NCI-H446 (cell line): Measurements from ENCODE around the gene EIF4E2.
"Not testable (repeated sequence)": the region's sequence is repeated elsewhere in the genome, so short reads cannot be mapped to it uniquely, and the experiment has no call there.

ENCODE experiments used
- DNase-seq, 2 experiments: peaks; one replicate each; lab custom pipeline; 2025; lab: John Stamatoyannopoulos, UW

The EIF4E2 gene

DNA sequence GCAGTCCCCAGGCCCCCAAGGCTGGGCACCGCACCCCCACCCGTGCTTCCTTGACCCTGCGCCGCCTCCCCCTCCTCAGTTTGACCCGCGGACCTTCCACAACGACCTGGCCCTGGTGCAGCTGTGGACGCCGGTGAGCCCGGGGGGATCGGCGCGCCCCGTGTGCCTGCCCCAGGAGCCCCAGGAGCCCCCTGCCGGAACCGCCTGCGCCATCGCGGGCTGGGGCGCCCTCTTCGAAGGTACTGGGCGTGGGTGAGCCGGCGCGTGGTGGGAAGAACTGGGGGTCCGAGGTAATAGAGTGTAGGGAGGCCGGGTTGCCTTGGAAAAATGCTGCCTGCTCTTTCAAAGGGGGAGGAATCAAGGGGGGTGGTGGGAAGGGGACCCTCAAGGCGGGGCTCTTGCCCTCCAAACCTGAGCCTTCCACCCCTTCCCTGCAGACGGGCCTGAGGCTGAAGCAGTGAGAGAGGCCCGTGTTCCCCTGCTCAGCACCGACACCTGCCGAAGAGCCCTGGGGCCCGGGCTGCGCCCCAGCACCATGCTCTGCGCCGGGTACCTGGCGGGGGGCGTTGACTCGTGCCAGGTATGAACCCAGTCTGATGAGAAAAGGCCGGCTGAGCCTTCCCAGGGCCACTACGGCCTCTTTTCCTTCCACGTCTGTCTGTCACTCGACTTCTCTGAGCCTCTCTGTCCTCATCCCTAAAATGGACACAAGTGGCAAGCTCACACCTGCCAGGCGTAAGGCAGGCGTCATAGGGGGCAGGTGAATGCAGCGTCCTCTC lies 27.7 kb upstream of the EIF4E2 start:
- DNase-seq = no peak

DNA sequence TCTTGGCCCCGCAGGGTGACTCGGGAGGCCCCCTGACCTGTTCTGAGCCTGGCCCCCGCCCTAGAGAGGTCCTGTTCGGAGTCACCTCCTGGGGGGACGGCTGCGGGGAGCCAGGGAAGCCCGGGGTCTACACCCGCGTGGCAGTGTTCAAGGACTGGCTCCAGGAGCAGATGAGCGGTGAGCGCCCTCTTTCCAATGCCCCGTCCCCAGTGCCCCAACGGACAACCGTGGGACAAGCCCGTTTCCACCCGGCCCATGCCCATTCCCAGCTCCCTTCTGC lies 27.1 kb upstream of the EIF4E2 start:
- DNase-seq = no peak

DNA sequence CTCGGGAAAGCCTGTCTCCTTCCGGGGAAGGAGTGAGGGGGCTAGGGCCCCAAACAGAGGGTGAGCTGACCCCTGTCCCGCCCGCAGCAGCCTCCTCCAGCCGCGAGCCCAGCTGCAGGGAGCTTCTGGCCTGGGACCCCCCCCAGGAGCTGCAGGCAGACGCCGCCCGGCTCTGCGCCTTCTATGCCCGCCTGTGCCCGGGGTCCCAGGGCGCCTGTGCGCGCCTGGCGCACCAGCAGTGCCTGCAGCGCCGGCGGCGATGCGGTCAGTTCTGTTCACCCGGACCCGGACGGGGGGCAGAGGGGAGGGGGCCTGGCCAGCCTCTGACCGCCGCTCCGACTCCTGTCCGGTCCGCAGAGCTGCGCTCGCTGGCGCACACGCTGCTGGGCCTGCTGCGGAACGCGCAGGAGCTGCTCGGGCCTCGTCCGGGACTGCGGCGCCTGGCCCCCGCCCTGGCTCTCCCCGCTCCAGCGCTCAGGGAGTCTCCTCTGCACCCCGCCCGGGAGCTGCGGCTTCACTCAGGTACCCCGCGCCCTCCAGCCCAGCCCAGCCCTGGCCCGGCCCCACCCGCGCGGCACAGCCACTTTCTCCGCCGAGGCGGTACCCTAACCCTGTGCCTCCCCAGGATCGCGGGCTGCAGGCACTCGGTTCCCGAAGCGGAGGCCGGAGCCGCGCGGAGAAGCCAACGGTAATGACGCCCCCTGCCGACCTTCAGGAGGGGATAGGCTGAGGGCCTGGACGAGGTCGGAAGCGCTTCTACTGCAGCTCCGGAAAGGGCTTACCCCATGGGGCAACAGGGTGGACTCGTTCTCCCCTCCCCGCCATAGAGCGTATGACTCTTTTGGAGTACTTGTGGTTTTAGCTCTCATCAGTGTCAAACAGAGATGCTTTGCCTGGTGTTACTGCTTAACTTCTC lies 26.5 kb upstream of the EIF4E2 start:
- no peak for DNase-seq

DNA sequence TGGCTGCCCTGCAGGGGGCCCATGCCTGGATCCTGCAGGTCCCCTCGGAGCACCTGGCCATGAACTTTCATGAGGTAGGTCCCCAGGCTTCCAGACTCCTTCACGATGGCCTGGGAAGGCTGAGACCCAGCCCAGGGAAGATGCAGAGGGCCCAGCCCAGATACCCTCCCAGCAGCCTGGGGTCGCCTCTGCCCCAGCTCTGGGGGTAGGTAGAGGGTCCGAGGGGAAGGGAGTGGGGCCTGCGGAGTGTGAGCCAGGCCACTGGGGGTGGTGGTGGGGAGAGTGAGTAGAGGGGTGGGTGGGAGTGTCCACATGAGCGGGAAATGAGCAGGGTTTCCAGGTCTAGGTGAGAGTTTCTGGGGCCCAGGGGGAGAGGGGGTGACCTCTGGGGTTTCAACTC lies 25.7 kb upstream of the EIF4E2 start:
- DNase-seq = no peak

DNA sequence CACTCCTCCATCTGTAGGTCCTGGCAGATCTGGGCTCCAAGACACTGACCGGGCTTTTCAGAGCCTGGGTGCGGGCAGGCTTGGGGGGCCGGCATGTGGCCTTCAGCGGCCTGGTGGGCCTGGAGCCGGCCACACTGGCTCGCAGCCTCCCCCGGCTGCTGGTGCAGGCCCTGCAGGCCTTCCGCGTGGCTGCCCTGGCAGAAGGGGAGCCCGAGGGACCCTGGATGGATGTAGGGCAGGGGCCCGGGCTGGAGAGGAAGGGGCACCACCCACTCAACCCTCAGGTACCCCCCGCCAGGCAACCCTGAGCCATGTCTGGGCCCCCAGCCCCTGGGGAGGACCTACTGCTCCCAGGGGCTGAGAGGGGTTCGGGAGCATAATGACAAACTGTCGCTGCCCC lies 25.3 kb upstream of the EIF4E2 start:
- DNase-seq = no peak

DNA sequence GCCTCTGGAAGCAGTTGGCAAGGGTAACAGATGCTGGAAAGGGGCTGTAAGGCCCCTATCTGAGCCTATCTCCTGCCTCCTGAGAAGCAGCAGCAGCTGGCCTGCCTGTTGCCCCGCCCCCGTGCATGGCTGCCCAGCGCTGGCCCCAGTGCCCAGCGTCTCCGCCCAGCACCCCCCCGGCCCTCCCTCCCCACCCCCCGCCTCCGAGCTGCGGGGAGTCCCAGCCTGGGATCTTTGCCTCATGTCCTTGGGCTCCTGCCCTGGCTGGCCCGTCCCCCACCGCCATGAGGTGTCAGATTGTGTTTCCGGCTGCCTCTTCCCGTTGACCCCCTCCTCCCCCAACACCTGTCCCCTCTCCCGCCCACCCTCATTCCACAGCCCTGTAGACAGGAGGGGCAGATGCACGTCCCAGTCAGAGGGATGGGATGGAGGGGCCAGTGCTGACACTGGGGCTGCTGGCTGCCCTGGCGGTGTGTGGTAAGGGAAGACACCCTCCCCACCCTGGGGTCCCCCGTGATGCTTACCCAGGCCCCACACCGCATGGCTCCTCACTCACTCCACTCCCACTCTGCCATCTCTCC lies 24.6 kb upstream of the EIF4E2 start, which contains the start of gene CHRND:
Gene CHRND, plus strand, starts transcription at position 370 of the 581 bp plus-strand sequence. Its CDS starts 56 bp downstream, at position 426.
- DNase-seq = no peak

DNA sequence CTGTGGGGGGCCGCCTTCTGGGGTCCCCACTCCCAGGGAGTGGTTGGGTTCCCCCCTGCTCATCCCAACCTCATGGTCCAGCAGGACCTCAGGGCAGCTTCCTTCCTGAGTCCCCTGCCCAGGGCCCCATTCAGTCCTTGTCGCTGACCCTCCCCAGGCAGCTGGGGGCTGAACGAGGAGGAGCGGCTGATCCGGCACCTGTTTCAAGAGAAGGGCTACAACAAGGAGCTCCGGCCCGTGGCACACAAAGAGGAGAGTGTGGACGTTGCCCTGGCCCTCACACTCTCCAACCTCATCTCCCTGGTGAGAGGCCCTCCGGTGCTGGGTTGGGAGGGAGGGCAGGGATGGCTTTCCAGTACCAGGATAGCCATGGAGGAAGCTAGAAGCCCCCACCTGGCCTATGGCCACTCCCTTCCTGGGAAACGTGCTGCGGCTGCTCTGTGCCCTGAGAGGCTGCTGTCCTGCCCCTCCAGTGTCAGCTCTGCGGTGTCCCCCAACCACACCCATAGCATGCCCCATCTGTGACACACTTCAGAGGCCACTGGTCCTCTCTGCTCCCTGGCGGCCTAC lies 24.0 kb upstream of the EIF4E2 start:
- no peak for DNase-seq

DNA sequence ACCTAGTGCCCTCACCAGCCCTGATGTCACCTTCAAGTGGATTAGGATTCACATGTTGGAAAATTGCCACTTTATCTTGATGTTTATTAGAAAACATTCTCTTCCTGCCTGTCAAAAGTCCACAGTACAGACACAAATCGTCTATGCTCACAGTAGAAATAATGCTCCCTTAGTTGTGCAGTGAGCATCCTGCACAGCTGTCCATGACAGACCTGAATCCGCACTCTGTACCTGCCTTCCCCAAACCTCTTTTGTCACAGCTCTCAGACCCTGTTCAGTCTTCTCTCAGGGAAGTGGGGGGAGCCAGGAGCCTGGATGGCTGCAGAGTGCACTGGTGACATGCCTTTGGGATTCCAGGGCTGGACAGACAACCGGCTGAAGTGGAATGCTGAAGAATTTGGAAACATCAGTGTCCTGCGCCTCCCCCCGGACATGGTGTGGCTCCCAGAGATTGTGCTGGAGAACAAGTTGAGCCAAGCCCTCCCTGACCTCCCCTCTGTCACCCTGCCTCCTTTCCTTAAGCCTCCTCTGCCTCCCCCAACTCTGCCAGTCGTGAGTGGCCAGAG lies 22.5 kb upstream of the EIF4E2 start:
- DNase-seq = no peak

DNA sequence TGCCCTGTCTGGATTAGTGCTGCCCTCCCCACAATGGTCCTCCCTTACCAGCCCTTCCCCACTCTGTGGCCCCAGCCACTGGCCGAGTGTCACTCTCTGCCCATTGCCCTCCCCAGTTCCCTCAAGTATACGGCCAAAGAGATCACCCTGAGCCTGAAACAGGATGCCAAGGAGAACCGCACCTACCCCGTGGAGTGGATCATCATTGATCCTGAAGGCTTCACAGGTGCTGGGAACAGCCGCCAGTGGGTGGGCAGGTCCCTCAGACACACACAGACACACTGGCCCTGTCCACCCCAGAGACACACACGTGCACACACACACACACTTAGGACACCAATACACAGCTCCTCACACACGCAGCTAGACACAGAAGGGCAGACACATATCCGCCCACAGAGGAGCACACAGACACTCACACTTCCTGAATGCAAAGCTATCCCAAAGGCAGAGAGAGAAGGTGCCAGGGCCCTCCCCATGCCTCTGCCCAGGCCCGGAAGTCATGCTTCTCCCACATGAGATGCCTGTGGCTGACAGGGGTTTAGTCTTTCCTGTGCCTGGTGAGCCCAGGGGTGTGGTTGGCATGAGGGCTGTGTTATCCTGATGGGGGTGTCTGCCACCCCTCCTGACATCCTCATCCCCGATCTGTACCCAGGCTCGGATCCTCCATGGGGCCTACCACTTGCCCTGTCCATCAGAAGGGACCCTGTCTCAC lies 21.6 kb upstream of the EIF4E2 start:
- no peak for DNase-seq

DNA sequence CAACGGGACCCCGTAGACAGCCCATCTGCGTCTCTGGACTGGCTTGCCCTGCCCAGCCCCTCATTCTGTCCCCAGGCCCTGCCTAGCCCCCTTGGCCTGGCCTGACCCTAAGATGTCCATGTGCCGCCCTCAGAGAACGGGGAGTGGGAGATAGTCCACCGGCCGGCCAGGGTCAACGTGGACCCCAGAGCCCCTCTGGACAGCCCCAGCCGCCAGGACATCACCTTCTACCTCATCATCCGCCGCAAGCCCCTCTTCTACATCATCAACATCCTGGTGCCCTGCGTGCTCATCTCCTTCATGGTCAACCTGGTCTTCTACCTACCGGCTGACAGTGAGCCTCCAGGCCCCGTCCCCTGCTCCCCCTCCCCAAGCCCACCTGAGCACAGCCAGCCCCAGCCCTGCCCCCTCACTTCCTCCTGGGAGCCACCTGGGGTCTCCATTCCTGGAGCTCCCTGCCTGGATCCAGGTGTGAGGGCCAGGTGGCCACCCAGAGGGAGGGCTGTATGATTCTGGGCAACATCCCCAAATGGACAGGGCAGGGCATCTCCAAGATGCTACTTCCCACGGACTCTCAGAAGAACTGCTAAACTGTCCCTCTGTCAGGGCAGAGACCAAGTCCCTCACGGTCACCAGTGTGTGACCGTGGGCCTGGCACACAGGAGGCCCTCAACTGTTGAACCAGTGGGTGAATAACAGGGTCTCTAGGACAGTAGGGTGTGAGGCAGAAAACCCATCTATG lies 20.5 kb upstream of the EIF4E2 start:
- DNase-seq = no peak

DNA sequence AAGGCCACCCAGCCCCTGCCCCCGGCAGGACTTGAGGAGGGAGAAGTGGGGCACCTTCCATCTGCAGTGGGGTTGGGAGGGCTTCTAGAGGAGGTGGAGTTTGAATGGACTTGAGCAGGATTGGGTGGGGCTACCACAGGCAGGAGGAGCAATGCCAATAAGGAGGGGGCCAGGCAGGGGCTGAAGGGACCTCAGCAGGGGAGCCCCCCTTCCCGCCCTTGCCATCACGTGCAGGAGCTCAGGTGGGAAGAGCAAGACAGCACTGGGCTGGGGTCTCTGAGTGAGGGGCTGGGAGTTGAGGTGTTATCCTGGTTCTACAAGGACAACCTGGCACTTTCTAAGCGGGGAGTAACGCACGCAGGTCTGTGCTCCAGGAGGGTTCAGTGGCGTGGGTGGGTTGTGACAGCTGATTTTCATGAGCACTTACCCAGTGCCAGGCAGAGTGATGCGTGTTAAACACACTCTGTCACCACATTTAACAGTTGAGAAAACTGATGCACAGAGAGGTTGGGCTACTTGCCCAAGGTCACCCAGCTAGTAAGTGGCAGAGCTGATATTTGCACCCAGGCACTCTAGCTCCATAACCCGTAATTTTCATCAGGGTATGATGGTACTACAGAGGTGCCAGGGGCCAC lies 19.7 kb upstream of the EIF4E2 start:
- DNase-seq = no peak

DNA sequence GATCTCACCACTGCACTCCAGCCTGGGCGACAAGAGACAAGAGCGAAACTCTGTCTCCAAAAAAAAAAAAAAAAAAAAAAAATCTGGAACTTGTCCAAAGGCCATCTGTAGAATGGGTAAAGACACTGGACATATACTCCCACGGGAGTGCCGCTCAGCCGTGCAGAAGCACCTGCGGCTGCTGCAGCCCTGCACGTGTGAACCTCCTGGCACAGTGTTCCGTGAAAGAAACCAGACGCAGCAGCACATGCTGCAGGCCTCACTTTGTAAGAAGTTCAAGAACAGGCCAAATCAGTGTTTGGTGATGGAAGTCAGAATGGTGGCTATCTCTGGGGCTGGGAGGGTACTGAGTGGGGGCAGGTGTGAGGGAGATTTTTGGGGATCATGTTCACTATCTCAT lies 18.1 kb upstream of the EIF4E2 start:
- no peak for DNase-seq

DNA sequence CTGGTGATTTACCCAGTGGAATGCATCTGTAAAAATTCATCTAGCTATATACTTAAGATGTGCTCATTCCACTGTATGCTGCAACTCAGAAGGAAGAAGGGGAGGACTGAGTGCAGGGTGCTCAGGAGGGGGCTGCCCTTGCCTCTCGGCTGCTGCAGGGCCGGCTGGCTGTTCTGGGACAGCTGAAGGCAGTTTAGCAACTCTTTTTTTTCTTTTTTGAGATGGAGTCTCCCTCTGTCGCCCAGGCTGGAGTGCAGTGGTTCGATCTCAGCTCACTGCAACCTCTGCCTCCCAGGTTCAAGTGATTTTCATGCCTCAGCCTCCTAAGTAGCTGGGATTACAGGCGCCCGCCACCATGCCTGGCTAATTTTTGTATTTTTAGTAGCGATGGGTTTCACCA lies 17.7 kb upstream of the EIF4E2 start:
- not testable (repeated sequence) for DNase-seq

DNA sequence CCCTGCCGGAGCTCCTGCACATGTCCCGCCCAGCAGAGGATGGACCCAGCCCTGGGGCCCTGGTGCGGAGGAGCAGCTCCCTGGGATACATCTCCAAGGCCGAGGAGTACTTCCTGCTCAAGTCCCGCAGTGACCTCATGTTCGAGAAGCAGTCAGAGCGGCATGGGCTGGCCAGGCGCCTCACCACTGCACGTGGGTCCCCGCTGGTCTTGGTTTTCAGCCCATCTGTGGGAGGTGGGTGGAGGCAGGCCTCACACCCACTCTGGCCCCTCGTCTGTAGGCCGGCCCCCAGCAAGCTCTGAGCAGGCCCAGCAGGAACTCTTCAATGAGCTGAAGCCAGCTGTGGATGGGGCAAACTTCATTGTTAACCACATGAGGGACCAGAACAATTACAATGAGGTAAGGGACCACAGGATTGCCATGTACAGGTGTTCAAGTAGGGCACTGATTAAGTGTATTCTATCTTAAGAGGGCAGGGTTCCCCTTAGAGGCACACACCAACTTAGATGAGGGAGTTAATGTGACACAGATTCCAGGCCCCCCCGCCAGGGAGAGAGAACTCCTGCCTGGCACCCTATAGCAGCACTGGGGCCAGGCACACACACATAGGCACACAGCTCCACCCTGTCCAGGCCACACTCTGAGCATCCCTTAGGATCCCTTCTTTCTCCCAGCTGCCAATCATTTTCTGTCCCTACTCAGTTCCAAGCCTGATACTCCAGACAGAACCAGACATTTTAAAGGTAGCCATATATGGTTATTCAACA lies 16.4 kb upstream of the EIF4E2 start:
- no peak for DNase-seq

DNA sequence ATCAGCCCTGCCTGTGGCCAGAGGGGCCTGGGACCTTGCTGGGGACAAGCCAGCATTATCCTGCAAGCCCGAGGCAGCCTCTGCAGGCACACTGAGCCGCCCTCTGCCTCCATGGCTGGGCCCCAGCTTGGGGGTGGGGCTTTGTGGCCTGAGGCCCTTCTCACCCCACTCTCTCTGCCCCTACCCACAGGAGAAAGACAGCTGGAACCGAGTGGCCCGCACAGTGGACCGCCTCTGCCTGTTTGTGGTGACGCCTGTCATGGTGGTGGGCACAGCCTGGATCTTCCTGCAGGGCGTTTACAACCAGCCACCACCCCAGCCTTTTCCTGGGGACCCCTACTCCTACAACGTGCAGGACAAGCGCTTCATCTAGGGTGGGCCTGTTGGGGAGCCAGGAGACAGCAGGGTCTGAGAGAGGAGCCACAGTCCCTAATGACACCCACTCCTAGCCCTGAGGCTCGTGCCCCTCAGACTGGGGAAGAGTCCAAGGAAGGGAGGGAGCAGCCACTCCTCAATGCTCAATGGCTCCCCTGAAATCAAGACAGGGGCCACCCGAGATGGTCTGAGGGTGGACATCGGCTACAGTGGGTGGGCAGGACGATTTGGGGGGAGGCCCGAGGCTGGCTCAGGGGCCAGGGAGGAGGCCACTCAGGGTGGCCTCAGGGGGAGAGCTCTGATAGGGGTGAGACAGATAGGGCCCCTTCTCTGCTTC lies 15.4 kb upstream of the EIF4E2 start:
- DNase-seq = no peak

DNA sequence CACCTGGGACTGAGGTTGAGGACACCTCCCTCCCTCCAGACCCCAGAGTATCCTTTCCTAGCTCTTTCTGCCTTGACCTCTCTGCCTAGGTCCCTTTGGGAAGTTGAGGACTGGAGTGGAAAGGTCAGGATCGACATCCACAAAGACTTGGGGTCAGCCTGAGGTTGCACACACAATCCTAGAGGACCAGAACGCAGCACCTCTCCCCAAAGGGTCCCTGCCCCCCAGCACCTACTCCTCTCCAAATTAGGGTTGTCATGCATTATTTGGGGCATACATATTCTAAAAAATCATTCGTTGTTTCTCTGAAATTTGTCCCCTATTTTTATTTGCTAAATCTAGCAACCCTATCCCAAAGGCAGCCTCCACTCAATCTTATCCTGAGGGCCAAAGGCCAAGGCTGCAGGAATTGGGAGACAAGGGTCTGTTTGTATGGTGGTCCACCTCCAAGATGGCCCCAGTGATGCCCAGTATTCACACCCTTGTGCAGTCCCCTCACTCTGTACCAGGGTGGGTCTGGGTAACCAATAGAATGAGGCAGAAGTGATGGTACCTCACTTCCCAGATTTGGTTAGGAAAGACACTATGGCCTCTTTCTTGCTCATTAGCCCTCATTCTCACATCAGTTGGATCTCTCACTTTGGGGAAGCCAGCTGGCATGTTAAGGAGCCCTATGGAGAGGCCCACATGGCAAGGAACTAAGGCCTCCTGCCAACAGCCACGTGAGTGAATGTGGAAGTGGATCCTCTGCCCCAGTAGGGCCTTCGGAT lies 14.5 kb upstream of the EIF4E2 start:
- DNase-seq = no peak

DNA sequence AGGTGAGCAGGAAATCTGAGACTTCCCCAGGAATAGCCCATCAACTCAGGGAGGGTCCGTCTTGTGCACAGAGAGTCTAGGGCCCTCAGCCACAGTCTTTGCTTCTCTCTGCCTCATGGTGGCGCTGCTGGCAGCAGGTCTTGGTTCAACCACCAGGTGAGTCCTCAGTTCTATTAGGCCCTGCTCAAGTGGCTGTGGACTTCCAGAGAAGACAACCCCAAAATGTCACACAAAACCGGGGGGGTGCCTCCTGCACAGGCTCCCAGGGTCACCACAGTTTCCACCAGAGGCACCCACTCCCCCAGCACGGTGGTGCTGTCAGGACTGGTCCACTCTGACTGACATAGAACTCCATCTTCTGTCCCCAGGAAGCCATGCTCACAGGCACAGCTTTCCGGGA lies 13.4 kb upstream of the EIF4E2 start:
- no peak for DNase-seq

DNA sequence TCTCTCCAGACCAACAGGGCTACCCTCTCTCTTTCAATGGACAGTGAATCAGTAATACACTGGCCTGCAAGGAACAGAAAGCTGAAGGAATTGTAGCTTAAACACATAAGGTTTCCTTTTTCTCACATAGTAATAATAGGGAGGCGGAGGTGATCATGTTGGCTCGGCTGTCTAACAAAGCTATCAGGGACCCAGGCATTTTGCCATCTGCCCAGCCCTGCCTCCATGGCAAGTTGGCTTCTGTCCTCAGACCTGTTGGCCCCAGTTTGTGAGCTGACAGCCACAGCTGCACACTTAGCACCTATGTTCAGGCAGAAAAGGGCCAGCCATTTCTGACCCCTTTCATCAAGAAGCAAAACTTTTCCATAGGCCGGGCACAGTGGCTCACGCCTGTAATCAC lies 13.0 kb upstream of the EIF4E2 start:
- no peak for DNase-seq
